ENCODE data around the gene NAA50.

- TF ChIP-seq EZH2 (IDR thresholded peaks at IDR 0.05; ENCODE audit: low read depth, unreplicated experiment): no peak
- TF ChIP-seq NANOG (IDR thresholded peaks at IDR 0.05; ENCODE audit: borderline replicate concordance): no peak
- TF ChIP-seq CTCF (conservative IDR thresholded peaks at IDR 0.05; ENCODE audit: low read depth in 2 of 2): no peak
- TF ChIP-seq EZH2phosphoT487 (IDR thresholded peaks at IDR 0.05; ENCODE audit: unreplicated experiment): no peak
- TF ChIP-seq POLR2AphosphoS5 (IDR thresholded peaks at IDR 0.05; ENCODE audit: low read depth): no peak
- TF ChIP-seq ZNF462 (CRISPR knock-in tag; IDR thresholded peaks at IDR 0.05): no peak
- TF ChIP-seq REST (IDR thresholded peaks at IDR 0.05; ENCODE audit: unreplicated experiment): no peak
- TF ChIP-seq ZNF331 (CRISPR knock-in tag; IDR thresholded peaks at IDR 0.05; ENCODE audit: low read depth): no peak
- no peak for TF ChIP-seq ETS1 (IDR thresholded peaks at IDR 0.05)
Measured at GRCh38 chr3:113751141-113751540, 5.1 kb upstream of the NAA50 start.

All from GM23338 (cell line).